D721Med (cell line): ENCODE data around the gene MRPS6.

ENCODE experiments used
- DNase-seq: peaks from one replicate; pipeline ENCODE4 v3.0.0; 2011; ENCODE audit warnings: low spot score; ENCODE audit not compliant: insufficient read length
- FAIRE-seq: peaks from 2 replicates; lab custom pipeline; 2011; peaks lifted over from hg19 to GRCh38; lab: Jason Lieb, UNC
- CTCF ChIP-seq: IDR thresholded peaks from 2 replicates; pipeline ENCODE4 v1.5.1; 2012; ENCODE audit warnings: mild to moderate bottlenecking, control low read depth; ENCODE audit not compliant: insufficient read depth; ENCODE audit errors: missing control alignments

Gene MRPS6

GRCh38 chr21:34177919-34178567 is 104.7 kb downstream of the MRPS6 start:
- FAIRE-seq (no peak), DNase-seq (no peak)
- TF ChIP-seq CTCF = no peak

- no peak for DNase-seq
- FAIRE-seq = no peak
- TF ChIP-seq CTCF = no peak
These were observed 106.0 kb downstream of the MRPS6 start for GRCh38 chr21:34179204-34179935.

GRCh38 chr21:34180407-34180806 is 107.0 kb downstream of the MRPS6 start:
- no peak for TF ChIP-seq CTCF
- FAIRE-seq (no peak), DNase-seq (no peak)

GRCh38 chr21:34180826-34181359 is 107.5 kb downstream of the MRPS6 start:
- FAIRE-seq (no peak), DNase-seq (no peak)
- no peak for TF ChIP-seq CTCF

- FAIRE-seq (no peak), DNase-seq (no peak)
- TF ChIP-seq CTCF = no peak
These were observed 108.2 kb downstream of the MRPS6 start for GRCh38 chr21:34181431-34182039.

- FAIRE-seq (no peak), DNase-seq (no peak)
- TF ChIP-seq CTCF = no peak
These were observed 109.1 kb downstream of the MRPS6 start for GRCh38 chr21:34182436-34182835.
